NT2/D1 (cell line): Measurements from ENCODE around the gene GMCL2.
"Not testable (repeated sequence)": the region's sequence is repeated elsewhere in the genome, so short reads cannot be mapped to it uniquely, and the experiment has no call there.

Source experiments
- DNase-seq: peaks from one replicate; pipeline ENCODE4 v3.0.0-alpha.2; 2011; ENCODE audit warnings: low read depth, low spot score
- H3K27me3 ChIP-seq: 2 replicates; pipeline ENCODE4 v1.6.0; 2011; ENCODE audit warnings: mild to moderate bottlenecking; ENCODE audit not compliant: insufficient read length, insufficient read depth
- H3K36me3 ChIP-seq: 2 replicates; pipeline ENCODE4 v1.6.1; 2011; ENCODE audit warnings: mild to moderate bottlenecking, low read length, mixed read lengths; ENCODE audit not compliant: insufficient read depth, insufficient read length
- H3K4me1 ChIP-seq: 2 replicates; pipeline ENCODE4 v1.5.1; 2011; ENCODE audit not compliant: insufficient read depth, insufficient read length
- H3K4me3 ChIP-seq: 2 replicates; pipeline ENCODE4 v1.5.1; 2011; ENCODE audit warnings: low read depth; ENCODE audit not compliant: insufficient read length
- H3K9ac ChIP-seq: 2 replicates; pipeline ENCODE4 v1.6.0; 2011; ENCODE audit warnings: low read depth; ENCODE audit not compliant: insufficient read length
- H3K9me3 ChIP-seq: 2 replicates; pipeline ENCODE4 v1.5.1; 2011; ENCODE audit warnings: mild to moderate bottlenecking, low read length; ENCODE audit not compliant: insufficient read depth
- SUZ12 ChIP-seq: IDR thresholded peaks from 2 replicates; pipeline ENCODE4 v1.6.1; 2011; ENCODE audit not compliant: insufficient read length, insufficient read depth; ENCODE audit errors: extremely low read depth
- YY1 ChIP-seq: IDR thresholded peaks from 2 replicates; pipeline ENCODE4 v1.6.1; 2011; ENCODE audit not compliant: insufficient read length, insufficient read depth
- ZNF274 ChIP-seq: IDR thresholded peaks from 2 replicates; pipeline ENCODE4 v1.6.1; 2011; ENCODE audit warnings: mild to moderate bottlenecking, low read depth, low read length

The GMCL2 gene

DNA sequence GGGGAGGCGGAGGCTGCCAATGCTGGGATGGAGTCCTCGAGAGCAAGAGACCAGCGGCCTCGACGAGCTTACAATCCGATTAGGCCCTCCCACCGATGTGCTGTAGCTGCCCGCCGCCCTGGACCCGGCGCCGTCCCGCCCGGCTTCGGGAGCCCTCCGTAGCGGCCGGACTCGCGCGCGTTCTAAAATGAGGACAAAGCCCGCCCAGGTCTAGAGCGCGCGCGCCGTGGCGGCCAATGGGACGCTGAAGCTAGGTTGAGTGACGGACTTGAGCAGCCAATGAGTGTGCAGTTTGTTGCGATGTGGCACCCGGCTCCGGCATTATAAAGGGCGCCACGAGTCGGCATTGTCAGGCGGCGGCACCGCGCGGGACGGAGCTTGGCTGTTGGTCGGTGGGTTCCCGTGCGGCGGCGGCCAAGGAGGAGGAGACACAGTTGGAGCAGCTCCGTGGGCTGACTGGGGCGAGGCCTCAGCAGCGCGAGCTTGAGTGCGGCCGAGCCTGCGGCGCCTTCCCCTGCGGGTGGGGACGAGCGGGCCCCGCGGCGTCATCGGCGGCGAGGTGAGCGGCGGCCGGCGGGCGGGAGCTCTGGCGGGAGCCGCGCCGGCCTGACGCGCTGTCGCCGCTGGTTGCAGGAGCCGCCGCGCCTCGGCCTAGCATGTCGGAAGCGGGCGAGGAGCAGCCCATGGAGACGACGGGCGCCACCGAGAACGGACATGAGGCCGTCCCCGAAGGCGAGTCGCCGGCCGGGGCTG, 17.2 kb upstream of the GMCL2 start, which contains the start of gene HNRNPAB:
HNRNPAB (plus strand) TSS at position 352 of the 753 bp plus-strand sequence; CDS start at position 657, 305 bp downstream.
- H3K4me3 ChIP-seq = peak within 1 kb of the TSS; percentile 90
- DNase-seq = peak; percentile 92
- no peaks in the 10 kb centered on the region for H3K27me3 ChIP-seq
- peak within 1 kb of the TSS; percentile 99 for H3K9ac ChIP-seq
- H3K4me1 ChIP-seq = peaks cover 6% of the 10 kb centered on the region
- H3K36me3 ChIP-seq = peaks cover 43% of the 10 kb centered on the region
- TF ChIP-seq YY1 (peak; percentile 29), ZNF274 (no peak)
- no peaks in the 10 kb centered on the region for H3K9me3 ChIP-seq

DNA sequence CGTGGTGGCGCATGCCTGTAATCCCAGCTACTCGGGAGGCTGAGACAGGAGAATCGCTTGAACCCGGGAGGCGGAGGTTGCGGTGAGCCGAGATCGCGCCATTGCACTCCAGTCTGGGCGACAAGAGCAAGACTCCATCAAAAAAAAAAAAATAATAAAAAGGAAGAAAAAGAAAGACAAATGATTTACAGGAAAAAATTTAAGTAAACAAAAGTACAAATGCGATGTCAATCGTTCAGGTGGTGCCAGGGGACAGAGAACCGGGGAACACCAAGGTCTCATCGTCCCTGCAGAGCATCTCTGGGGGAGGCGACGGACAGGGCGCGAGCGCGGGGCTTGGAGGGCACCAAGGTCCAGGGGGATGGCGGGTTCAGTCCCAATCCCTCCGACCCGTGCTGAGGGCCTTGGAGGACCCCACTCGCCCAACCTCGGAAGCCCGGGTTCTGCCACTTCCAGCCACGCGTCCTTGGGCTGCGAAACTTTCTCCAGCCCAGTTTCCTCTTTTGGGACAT, 16.6 kb upstream of the GMCL2 start:
- H3K27me3 ChIP-seq = no peaks in the 10 kb centered on the region
- peak overlapping the region; percentile 90 for H3K4me3 ChIP-seq
- H3K9me3 ChIP-seq = no peaks in the 10 kb centered on the region
- peak overlapping the region; percentile 93 for H3K9ac ChIP-seq
- no peak for DNase-seq
- H3K4me1 ChIP-seq = peaks cover 5% of the 10 kb centered on the region
- peaks cover 36% of the 10 kb centered on the region for H3K36me3 ChIP-seq
- TF ChIP-seq SUZ12 = no peak
- TF ChIP-seq YY1 = no peak
- TF ChIP-seq ZNF274 = no peak

DNA sequence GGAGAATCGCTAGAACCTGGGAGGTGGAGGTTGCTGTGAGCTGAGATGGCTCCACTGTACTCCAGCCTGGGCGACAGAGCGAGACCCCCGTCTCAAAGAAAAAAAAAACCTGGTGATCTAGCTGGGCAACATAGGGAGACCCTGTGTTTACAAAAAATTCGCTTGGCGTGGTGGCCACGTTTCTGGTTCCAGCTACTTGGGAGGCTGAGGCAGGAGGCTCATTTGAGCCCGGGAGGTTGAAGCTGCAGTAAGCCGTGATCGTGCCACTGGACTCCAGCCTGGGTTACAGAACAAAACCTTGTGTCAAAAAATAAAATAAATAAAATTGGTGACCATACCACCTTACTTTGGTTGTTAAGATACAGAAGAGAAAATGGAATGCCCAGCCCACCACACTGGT, 15.4 kb upstream of the GMCL2 start:
- H3K4me1 ChIP-seq = peaks cover 5% of the 10 kb centered on the region
- no peak overlapping the region for H3K9ac ChIP-seq

DNA sequence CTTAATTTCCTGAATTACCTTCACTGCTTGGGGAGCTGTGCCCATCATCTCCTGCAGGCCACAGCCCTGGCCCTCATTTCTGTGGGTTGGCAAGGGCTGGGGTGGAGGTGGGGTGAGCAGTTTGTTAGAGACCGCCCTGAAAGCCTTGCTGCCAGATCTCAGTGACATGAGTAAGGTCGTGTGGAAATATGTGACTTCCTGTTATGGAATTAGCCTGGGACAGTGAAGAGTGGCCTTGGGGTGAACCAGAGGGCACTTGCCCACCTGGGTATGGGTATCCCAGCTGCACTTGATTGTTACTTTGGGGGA, 14.7 kb upstream of the GMCL2 start:
- Histone ChIP-seq H3K36me3 (peaks cover 18% of the 10 kb centered on the region), H3K4me3 (no peak overlapping the region), H3K9me3 (no peaks in the 10 kb centered on the region), H3K9ac (no peak overlapping the region), H3K27me3 (no peaks in the 10 kb centered on the region), H3K4me1 (peaks cover 5% of the 10 kb centered on the region)
- DNase-seq = no peak
- TF ChIP-seq SUZ12 = no peak

More for the DNA sequence above, 15.4 kb upstream of the GMCL2 start:
- TF ChIP-seq ZNF274 (no peak), SUZ12 (no peak), YY1 (no peak)
- no peaks in the 10 kb centered on the region for H3K9me3 ChIP-seq
- H3K36me3 ChIP-seq = peaks cover 24% of the 10 kb centered on the region
- no peaks in the 10 kb centered on the region for H3K27me3 ChIP-seq
- H3K4me3 ChIP-seq = no peak overlapping the region
- DNase-seq = no peak

DNA sequence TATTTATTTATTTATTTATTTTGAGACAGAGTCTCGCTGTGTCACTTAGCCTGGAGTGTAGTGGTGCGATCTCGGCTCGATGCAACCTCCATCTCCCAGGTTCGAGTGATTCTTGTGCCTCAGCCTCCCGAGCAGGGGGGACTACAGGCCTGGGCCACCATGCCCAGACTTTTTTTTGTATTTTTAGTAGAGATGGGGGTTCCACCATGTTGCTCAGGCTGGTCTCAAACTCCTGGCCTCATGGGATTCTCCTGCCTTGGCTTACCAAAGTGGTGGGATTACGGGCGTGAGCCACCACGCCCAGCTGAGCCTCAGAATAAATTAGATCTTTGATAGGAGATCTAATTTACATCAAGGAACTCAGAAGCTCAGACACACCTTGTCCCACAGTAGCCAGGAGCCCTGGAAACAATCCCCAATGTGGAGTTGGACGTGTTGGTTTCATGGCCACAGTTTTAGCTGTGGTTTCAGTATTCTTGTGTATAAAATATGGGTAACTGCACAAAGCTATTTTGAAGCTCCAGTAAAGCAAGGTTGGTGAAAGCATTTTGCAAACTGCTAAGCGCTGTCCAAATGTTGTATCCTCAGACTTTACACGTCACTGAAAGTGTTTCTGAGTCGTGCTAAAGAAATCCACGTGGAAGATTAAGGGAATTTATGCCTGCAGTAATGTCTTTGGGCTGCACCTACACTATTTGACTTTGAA, 14.2 kb upstream of the GMCL2 start:
- Histone ChIP-seq H3K4me1 (peaks cover 5% of the 10 kb centered on the region), H3K36me3 (peaks cover 13% of the 10 kb centered on the region), H3K9me3 (no peaks in the 10 kb centered on the region), H3K27me3 (no peaks in the 10 kb centered on the region), H3K9ac (no peak overlapping the region), H3K4me3 (no peak overlapping the region)
- DNase-seq = no peak
- no peak for TF ChIP-seq YY1
- TF ChIP-seq ZNF274 = no peak
- no peak for TF ChIP-seq SUZ12

DNA sequence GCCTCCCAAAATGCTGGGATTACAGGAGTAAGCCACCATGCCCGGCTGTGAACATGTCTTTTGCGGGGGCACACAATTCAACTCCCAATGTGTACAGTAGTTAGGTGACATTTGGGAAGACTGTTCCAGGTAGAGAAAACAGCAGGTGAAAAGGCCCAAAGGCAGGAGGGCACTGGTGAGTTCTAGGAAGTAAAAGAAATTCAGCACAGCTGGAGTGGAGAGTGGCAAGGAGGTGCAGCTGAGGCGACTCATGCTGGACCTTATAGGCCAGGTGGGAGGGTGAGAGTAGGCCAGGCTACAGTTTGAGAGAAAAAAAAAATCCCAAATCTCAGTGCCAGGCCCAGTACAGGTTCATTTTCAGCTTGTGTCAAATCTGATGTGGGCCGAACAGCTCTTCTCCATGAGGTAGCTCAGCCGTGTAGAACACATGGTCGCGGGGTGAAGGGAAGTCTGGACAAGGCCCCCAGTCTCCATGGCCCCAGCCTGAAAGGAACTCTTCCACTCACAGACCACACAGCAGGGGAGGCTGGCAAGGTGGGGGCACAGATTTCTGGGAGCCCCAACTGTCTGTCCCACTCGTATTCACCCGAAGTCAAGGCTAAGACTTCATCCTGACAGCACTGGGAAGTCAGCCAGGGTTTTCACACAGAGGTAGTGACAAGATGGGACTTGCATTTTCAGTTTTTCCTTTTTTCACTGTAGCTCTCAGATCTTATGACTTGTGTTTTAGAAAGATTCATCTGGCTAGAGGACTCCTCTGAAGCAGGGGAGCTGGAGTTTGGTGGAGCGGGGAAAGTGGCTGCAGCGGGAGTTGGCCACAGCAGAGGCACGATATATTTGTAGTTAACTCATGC, 12.6 kb upstream of the GMCL2 start:
- Histone ChIP-seq H3K36me3 (no peaks in the 10 kb centered on the region), H3K4me3 (no peak overlapping the region), H3K9ac (no peak overlapping the region), H3K9me3 (no peaks in the 10 kb centered on the region), H3K27me3 (no peaks in the 10 kb centered on the region), H3K4me1 (peaks cover 5% of the 10 kb centered on the region)
- no peak for DNase-seq
- no peak for TF ChIP-seq YY1

DNA sequence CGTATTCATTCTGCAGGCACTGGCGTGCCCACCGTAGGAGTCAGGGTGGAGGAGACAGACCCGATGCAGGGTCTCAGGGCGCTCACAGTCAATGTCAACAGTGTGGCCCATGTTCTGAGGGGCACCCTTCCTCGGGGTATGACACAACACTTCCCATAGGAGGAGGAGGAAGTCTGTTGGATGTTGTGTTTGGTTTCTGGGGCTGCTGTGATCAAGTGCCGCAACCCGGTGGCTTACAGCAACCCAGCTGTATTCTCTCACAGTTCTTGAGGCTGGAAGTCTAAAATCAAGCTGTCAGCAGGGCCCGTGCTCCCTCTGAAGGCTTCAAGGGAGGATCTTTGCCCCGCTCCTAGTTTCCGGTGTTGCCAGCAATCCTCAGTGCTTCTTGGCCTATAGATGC, 11.5 kb upstream of the GMCL2 start:
- Histone ChIP-seq H3K4me1 (peaks cover 7% of the 10 kb centered on the region), H3K9ac (no peak overlapping the region), H3K4me3 (no peak overlapping the region), H3K36me3 (no peaks in the 10 kb centered on the region), H3K27me3 (no peaks in the 10 kb centered on the region), H3K9me3 (no peaks in the 10 kb centered on the region)
- TF ChIP-seq YY1 = no peak
- TF ChIP-seq SUZ12 = no peak
- TF ChIP-seq ZNF274 = no peak
- no peak for DNase-seq

DNA sequence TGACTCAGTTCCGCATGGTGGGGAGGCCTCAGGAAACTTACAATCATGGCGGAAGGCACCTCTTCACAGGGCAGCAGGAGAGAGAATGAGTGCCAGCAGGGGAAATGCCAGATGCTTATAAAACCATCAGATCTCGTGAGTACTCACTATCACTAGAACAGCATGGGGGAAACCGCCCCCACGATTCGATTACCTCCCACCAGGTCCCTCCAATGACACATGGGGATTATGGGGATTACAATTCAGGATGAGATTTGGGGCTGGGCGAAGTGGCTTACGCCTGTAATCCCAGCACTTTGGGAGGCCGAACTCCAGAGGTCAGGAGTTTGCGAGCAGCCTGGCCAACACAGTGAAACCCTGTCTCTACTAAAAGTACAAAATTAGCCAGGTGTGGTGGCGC, 11.0 kb upstream of the GMCL2 start:
- not testable (repeated sequence) for H3K4me1 ChIP-seq, H3K4me3 ChIP-seq, DNase-seq, H3K27me3 ChIP-seq, H3K9me3 ChIP-seq, H3K9ac ChIP-seq, H3K36me3 ChIP-seq
